HG03064 (cell line): ENCODE data around the gene SERGEF.
"Not testable (repeated sequence)": the region's sequence is repeated elsewhere in the genome, so short reads cannot be mapped to it uniquely, and the experiment has no call there.

Experiments
- ATAC-seq: cut with Tn5 transposase; IDR thresholded peaks from one replicate; pipeline ENCODE4 v1.9.1; 2021; ENCODE audit warnings: low read depth; ENCODE audit not compliant: unreplicated experiment

Gene SERGEF

DNA sequence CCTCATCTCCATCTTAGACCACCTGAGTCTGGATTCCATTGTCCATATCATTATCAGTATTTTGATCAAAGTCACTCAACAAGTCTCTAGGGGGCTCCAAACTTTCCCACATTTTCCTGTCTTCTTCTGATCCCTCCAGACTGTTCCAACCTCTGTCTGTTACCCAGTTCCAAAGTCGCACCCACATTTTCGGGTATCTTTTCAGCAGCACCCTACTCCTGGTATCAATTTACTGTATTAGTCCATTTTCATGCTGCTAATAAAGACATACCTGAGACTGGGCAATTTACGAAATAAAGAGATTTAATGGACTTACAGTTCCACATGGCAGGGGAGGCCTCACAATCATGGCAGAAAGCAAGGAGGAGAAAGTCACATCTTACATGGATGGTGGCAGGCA lies 144.4 kb downstream of the SERGEF start:
- not testable (repeated sequence) for ATAC-seq

DNA sequence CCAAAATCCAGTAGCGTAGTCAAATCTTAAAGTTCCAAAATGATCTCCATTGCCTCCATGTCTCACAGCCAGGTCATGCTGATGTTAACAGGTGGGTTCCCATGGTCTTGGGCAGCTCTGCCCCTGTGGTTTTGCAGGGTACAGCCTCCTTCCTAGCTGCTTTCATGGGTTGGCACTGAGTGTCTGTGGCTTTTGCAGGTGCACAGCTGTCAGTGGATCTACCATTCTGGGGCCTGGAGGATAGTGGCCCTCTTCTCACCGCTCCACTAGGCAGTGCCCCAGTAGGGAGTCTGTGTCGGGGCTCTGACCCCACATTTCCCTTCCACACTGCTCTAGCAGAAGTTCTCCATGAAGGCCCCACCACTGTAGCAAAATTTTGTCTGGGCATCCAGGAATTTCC lies 145.5 kb downstream of the SERGEF start:
- ATAC-seq = no peak

GRCh38 chr11:17865765-17866428 lies 146.9 kb downstream of the SERGEF start:
- no peak for ATAC-seq

DNA sequence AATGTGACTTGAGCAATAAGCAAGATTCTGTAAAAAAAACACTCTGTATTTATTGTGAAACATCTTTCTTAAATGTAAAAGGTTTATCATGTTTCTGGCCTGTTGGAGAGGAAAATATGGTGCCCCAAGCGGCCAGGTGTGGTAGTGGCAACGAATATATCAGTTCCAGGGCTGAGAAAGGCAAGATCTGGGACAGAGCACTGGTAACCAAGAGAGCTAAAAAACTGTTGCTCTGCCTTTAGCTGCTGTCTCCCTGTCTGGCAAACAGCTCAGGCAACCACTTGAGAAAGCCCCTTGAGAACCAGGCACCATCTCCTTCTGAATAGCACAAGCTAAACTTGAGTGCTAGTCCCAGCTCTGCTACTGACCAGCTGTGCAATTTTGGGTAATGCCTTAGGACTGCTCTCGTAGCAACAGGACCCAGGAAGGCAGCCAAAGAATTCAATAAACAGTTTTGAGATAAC lies 148.3 kb downstream of the SERGEF start:
- no peak for ATAC-seq

GRCh38 chr11:17861036-17861755 lies 151.7 kb downstream of the SERGEF start:
- ATAC-seq = no peak

- ATAC-seq = no peak
These were observed 153.3 kb downstream of the SERGEF start for GRCh38 chr11:17859552-17859951.

DNA sequence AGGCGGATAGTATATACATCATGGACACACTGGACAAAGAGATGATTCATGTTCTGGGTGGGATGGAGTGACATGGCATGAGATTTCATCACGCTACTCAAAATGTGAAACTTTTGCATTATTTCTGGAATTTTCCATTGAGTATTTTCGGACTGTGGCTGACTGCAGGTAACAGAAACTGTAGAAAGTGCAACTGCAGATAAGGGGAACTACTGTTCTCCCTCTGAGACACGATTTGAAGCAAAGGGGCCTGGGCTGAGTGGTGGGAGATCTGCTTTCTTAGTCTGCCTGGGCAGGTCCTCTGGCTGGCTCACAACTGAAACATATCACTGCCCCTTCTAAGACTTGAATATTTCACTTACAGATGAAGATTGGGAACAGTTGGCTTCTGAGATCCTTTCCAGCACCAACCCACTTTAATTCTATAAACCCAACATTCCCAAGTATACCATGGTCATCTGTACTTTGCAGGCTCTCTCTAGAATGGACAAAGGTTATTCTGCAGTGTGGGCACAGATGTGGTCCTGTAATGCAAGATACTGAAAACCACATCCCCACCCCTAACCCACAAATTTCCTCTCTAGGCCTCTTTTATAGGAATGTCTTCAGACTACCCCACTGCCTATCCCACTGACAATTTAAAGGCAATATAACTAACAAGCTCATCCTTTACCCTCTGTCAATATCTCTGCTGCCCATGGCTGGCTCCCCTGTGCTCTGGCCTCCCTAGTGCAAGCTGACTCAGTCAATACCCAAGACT lies 157.1 kb downstream of the SERGEF start:
- ATAC-seq = no peak

DNA sequence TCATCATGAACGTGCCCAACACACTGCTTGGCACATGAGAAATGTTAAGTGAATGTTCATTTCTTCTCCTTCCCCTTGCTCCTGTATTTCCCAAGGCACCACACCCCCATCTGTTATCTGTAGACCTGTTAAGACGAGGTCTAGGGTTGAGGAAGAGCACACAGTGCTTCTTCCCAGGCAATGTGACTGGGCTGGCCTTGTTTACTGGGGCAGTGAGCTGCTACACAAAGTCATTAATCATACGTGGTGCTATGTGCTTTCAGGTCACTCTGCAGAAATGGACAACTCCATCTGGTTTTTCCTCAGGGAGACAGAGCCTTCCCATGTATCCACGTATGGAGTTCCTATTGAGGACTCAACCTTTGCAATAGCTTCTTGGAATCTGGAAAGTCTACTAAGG lies 159.6 kb downstream of the SERGEF start:
- no peak for ATAC-seq

DNA sequence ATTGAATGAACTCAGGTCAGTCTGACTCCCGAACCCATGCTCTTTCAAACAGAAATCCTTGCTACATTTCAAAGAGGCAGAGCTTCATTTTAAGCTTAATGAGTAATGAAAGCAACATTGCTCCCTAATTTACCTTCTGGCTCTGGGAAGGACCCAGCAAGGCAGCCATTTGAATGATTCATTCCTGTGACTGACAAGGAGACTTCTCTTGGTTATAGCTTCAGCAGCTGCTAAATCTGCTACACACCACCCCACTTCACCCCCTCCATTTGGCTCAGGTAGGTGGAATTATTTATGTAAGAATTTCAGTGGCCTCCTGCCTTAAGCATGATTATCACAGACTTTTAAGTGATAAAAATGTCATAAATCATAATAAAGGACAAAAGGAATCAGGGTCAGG lies 160.6 kb downstream of the SERGEF start:
- ATAC-seq = no peak

- ATAC-seq = no peak
These were observed 161.2 kb downstream of the SERGEF start for GRCh38 chr11:17851697-17852096.

- no peak for ATAC-seq
These were observed 162.5 kb downstream of the SERGEF start for GRCh38 chr11:17850336-17850735.

DNA sequence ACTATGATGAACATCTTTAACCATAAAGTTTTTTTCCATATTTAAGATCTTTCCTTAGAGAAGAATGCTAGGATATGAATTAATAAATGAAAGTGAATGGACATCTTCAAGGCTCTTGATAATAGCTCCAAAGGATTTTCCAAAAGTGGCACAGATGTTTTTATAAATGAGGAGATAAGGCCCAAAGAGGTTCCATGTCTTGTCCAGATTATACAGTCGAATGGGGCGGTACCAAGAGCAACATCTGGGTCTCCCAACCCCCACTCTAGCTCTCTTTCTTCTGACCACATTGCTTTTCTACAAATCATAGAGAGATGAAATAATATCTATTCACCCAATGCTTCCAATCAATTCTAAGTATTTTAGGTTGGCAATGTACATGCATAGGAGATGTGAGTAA lies 164.1 kb downstream of the SERGEF start:
- no peak for ATAC-seq

DNA sequence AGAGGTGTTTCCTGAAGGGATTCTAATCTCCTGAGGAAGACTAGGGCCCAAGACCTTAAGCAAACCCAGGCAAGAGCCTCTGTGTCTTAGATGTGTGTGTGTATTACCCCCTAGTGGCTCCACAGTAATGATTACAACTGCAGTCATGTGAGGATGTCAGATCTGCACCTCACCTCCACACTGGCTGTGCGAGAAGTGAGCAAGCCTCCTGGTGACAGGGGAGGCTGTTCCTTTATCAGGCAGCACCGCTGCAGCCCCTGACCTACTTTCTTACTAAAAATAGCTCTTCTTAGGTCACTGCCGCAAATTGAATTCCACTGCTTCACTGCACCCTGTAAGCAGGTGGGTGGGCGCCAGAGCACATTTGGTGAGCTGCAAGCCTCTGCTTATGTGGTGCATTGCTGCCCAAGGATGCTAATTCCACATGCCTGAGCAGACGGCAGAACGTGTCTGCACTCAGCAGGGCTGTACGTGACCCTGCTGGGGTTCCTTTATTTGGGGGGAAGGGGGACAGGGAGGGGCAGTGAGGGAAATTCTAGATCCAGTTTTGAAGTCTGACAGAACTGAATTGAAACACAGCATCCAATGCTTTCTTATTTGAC lies 165.9 kb downstream of the SERGEF start:
- no peak for ATAC-seq

DNA sequence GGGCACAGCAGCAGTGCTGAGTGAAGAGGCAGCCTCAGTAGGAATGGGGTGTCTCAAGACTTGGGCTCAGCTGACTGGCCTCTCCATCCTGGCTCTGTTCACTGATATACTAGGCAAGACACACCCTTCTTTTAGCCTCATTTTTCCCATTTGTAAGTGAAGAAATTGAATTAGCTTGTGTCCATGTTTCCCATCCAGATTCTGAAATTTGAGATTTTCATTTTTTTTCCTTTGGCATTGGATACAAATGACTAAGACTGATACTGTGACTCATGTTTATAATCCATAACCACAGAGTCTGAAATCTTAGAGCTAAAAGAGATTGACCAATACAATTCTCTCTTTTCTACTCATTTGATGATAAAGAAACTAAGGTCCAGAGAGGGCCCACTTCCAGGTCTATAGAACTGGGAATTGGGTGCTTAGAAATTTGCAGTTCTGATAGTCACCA lies 167.4 kb downstream of the SERGEF start:
- no peak for ATAC-seq

- no peak for ATAC-seq
These were observed 172.7 kb downstream of the SERGEF start for GRCh38 chr11:17840101-17840548.

DNA sequence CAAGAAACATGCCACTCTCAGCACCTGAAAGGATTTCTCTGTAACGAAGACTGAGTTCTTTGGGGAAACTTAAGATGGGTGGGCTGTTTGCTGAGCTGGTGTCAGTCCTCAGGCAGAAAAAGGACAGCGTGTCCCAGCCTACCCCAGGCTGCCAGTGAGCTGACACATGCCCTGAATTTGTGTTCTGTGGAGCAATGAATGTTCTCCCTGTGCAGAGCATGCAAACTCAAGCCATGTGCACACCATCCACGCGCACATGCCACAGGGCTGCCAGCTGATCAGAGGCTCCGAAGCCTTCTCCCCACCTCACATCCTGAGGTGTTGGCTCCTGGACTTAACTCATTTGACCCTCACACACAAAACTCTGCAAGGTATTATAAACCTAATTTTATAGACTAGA lies 173.4 kb downstream of the SERGEF start:
- no peak for ATAC-seq

DNA sequence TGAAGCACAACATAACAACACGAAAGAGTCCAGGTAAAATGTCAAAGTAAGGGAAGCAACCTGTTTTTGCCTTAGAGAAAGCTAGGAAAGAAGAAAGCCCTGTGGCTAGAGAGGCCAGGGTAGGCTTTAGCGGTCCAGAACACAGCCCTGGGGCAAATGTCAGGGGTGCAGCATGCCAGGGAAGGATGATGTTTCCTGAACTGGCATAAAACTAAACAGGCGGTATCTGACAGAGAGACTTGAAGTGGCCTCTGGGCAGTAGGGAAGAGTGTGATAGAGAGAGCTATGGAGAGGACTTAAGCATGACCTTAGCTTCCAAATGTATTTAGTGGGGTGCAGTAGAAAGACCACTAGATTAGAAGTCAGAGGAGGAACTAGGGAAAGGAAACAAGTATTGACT lies 174.7 kb downstream of the SERGEF start:
- ATAC-seq = no peak

DNA sequence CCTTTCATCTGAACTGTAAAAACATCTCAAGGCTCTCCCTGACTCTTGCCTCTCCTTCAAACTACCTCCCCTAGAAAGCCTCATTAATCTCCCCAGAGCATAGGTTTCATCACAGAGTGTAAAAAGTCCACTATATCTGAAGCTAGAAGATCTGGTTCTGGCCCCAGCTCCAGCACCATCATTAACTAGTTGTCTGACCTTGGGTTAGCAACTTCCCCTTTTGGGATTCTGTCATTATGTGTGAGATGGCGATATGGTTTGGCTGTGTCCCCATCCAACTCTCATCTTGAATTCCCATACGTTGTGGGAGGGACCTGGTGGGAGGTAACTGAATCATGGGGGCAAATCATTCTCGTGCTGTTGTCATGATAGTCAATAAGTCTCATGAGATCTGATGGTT lies 181.0 kb downstream of the SERGEF start:
- no peak for ATAC-seq

DNA sequence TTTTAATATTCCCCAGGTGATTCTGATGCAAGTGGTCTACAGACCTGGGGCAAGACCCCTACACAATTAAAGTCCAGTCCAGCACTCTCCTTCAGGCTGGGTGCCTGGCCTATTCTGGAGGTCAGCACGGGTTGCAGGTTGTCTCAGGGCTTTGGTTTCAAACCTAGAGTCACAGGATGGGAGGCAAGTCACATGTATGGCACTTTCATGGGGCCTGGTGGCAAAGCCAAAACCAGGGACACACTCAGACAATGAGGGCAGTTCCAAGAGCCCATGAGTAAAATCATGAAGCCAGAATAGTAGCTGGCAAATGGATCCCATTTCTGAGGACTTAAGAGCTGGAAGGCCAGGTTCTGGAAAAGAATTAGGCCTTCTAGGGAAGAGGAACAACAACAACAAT lies 181.6 kb downstream of the SERGEF start:
- no peak for ATAC-seq

GRCh38 chr11:17828311-17828751 lies 184.5 kb downstream of the SERGEF start:
- ATAC-seq = no peak

- no peak for ATAC-seq
These were observed 185.8 kb downstream of the SERGEF start for GRCh38 chr11:17827006-17827405.
